Measurements from ENCODE around the gene ITPK1.
"Not testable (repeated sequence)": the region's sequence is repeated elsewhere in the genome, so short reads cannot be mapped to it uniquely, and the experiment has no call there.

ITPK1 gene

GRCh38 chr14:93062013-93062412 lies 53.7 kb downstream of the ITPK1 start:
- DNase-seq (ENCODE audit: low read depth in 2 of 3, low spot score in 2 of 3), result not testable (repeated sequence)

- DNase-seq (ENCODE audit: low read depth in 2 of 3, low spot score in 2 of 3), result no peak
Observed at GRCh38 chr14:93061380-93062012, 54.2 kb downstream of the ITPK1 start.

- DNase-seq (ENCODE audit: low read depth in 2 of 3, low spot score in 2 of 3), result no peak
Observed at GRCh38 chr14:93060841-93061240, 54.9 kb downstream of the ITPK1 start.

DNA sequence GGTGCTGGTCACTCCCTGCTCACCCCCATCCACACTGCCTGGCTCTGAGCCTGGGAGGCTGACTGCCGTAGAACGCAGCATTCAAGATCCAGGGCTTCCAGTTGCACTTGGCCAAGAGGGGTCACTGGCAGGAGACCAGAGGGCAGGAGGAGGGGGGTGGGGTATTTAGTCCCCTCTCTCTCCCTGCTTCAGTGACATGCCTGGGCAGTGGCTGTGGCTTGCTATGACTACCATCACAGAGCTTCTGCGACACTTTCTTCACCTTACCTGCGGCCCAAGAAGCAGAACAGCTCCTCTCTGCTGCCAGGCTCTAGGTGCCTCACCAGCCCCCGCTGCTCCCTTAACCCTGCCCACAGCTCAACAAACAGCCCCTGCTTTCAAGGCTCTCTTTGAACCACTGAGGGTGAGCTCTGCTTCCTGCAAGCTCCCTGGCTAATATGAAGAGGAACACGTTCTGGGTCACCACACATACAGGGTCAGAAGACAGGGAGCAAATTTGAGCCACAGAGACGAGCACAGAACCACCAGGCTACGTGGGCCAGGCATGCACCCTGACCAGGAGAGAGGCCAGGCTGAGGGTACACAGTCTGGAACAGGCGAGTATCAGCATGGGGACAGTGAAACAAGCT lies 55.7 kb downstream of the ITPK1 start:
- no peak for DNase-seq (ENCODE audit: low read depth in 2 of 3, low spot score in 2 of 3)

- DNase-seq (ENCODE audit: low read depth in 2 of 3, low spot score in 2 of 3), result no peak
Observed at GRCh38 chr14:93059260-93059659, 56.5 kb downstream of the ITPK1 start.

DNA sequence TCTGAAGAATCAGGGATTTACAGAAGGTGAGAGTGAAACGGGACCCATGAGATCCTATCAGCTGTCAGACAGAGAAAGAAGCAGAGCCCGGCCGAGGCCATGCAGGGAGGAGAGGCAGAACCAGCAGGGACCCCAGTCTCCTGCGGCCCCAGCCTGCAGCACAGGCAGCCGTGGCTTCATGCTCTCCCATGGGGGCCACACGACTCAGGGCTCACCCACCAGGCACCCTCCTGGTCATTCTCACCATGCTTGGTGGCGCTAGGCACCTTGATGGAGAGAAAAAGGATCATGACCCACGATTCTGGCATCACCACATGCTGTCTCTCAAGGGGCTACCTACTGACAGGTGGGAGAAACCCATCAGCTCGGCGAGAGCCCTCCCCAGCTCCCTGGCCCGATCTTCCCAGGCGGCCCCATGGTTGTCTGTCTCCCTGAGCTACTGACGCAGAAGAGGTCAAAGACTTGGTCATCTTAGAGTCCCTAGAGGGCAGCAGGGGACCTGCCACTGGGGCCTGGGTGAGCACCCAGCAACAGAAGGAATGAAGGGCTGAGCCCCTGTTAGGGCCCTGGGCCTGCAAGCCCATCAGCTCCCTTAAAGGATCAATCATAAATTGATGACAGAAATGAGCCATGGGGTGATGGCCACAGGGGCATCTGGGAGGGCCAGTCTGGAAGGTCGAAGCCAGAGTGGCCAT lies 58.0 kb downstream of the ITPK1 start:
- no peak for DNase-seq (ENCODE audit: low read depth in 2 of 3, low spot score in 2 of 3)

- no peak for DNase-seq (ENCODE audit: low read depth in 2 of 3, low spot score in 2 of 3)
Observed at GRCh38 chr14:93056840-93057585, 58.7 kb downstream of the ITPK1 start.

DNA sequence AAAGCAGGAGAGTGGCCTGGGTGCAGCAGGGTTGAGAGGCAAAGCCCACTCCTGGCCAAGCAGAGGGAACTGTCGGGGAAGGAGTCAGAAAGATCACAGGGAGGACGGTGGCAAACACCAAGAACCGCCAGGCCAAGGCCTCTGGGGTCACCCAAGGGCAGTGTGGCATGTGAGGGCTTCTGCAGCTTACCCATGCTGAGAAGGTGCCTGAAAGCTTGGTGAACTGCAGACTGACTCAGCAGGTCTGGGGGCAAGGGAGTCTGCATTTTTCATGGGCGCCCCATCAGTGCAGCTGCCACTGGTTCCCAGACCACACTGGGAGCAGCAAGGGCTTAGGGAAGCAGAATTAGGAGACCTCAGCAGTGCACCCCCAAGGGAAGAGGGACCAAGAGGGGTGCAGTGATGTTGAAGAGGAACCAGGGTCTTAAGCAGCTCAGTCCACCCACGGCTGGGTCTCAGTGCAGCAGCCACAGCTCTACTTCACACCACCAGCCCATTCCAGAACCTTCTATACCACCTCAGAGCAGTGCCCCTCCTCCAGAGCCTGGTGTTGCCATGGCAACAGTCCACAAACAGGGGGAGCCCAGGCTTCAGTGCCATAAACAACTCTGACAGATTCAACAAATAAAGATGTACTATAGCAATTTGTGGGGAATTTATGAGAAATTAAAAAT lies 59.4 kb downstream of the ITPK1 start:
- no peak for DNase-seq (ENCODE audit: low read depth in 2 of 3, low spot score in 2 of 3)

GRCh38 chr14:93055651-93056115 lies 60.0 kb downstream of the ITPK1 start:
- DNase-seq (ENCODE audit: low read depth in 2 of 3, low spot score in 2 of 3), result no peak

GRCh38 chr14:93054876-93055275 lies 60.8 kb downstream of the ITPK1 start:
- no peak for DNase-seq (ENCODE audit: low read depth in 2 of 3, low spot score in 2 of 3)

DNA sequence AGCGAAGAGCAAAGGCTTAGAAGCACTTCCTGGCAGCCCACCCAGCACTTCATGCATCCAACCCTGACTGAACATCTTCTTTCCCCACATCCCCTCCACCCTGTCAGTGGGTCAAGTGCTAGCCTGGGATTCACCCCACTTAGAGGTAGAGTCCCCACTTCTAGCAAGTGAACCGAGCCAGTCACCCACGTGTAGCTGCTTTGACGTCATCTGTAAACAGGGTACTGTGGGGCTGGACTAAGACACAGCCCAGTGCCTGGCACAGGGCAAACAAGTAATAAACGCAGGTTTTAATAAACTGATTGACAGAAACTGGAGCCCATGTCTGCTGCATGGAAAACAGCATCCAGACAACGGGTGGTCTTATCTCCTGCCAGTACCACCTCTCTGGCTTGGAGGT lies 61.7 kb downstream of the ITPK1 start:
- DNase-seq (ENCODE audit: low read depth in 2 of 3, low spot score in 2 of 3), result no peak

GRCh38 chr14:93051600-93052546 lies 63.9 kb downstream of the ITPK1 start:
- no peak for DNase-seq (ENCODE audit: low read depth in 2 of 3, low spot score in 2 of 3)

GRCh38 chr14:93050761-93051160 lies 65.0 kb downstream of the ITPK1 start:
- no peak for DNase-seq (ENCODE audit: low read depth in 2 of 3, low spot score in 2 of 3)

DNA sequence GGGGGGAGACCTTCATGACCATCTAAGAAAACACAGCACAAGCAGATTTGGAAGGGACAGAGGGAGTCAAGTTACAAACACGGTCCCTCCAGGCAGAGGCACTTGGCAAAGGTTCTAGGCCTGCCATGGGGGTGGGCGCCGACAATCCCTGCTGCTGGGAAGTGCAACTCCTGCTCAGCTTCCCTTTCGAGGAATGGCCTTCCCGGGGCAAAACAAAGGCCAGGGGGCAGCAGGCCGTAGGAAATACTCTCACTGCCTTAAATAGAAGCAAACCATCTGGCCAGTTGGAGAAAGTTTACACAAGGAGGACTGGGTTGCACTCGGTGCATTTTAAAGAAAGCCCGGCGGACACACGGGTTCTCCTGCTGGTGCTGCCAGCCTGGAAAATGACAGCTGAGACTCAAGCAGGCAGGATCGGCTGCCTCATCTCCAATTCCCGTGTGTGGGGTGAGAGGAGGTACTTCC lies 65.8 kb downstream of the ITPK1 start:
- DNase-seq (ENCODE audit: low read depth in 2 of 3, low spot score in 2 of 3), result no peak

GRCh38 chr14:93049315-93049714 lies 66.4 kb downstream of the ITPK1 start:
- DNase-seq (ENCODE audit: low read depth in 2 of 3, low spot score in 2 of 3), result no peak

GRCh38 chr14:93048843-93049242 lies 66.9 kb downstream of the ITPK1 start:
- DNase-seq (ENCODE audit: low read depth in 2 of 3, low spot score in 2 of 3), result no peak

DNA sequence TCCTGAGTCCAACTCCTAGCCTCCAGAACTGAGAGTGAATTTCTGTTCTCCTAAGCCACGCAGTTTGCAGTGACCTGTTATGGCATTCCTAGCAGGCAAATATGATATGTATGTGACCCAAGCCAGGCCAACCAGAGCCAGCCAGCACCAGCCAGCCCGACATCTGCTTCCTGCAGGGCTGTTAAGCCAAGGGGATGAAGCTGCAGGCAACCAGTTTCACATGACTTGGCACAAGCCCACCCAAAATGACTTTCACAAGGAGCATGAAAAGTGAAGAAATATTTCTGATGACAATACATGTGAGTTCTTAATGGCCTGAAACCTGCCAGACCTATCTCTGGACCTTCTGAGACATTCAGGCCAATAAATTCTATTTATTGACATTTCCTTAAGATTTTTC lies 68.1 kb downstream of the ITPK1 start:
- DNase-seq (ENCODE audit: low read depth in 2 of 3, low spot score in 2 of 3), result no peak

GRCh38 chr14:93047157-93047556 lies 68.6 kb downstream of the ITPK1 start:
- DNase-seq (ENCODE audit: low read depth in 2 of 3, low spot score in 2 of 3), result no peak

- DNase-seq (ENCODE audit: low read depth in 2 of 3, low spot score in 2 of 3), result no peak
Observed at GRCh38 chr14:93046705-93047050, 69.0 kb downstream of the ITPK1 start.

All from activated CD8-positive, alpha-beta memory T cell treated with anti-CD3 and anti-CD28 coated beads for 48 hours (primary cell).